GDM1 (cell line): ENCODE measurements around the gene GYG2.
A peak's percentile ranks its signal among the peaks of the same experiment; 100 is the strongest.
"Not testable (repeated sequence)": the region's sequence is repeated elsewhere in the genome, so short reads cannot be mapped to it uniquely, and the experiment has no call there.

ENCODE experiments used
- DNase-seq: peaks from one replicate; lab custom pipeline; 2025; lab: John Stamatoyannopoulos, UW

Gene GYG2

DNA sequence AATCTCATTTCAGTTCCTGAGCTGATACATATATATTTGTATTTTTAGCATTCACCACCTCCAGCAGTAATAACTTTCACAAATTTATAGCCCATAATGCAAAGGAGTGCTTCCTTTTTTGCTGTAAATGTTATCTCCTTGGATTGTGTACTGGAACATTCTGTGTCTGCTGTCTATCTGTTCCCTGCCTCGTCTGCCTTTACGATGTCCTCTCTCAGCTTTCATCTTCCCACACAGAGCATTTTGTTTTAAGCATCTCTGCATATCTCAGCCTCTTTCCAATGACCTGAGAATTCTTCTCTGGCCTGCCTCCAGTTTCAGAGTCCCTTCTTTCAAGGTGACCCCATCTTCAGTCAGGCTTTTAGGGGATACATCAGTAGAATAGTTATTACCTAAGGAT, 43.1 kb downstream of the GYG2 start:
- DNase-seq = no peak

DNA sequence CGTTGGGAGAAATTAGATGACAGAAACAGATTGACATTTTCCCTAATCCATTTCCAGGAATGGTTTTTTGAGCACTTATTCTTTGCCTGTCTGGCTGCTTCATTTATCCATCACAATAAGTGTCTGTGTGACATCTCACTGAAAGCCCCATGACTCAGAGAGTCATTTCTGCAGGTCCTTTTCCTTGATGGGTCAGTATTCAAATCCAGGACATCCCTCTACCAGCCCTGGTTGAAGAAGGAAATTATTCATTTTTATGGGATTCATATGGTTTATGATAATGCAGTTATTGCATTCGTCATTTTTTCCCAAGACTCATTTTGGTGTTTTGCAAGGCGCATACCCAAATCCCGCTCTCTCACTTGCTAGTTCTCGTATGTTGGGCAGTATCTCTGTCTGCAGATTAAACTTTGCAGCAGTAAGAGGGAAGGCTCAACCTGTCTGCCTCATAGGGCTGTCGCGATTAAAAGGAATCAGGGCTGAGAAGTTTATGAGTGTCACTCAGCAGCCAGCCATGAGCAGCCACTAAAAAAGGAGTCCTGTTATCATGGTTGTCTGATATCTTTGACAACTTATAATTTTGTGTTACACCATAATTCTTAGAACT, 44.0 kb downstream of the GYG2 start:
- DNase-seq = no peak

GRCh38 chrX:2874222-2875135, 45.7 kb downstream of the GYG2 start:
- no peak for DNase-seq

- no peak for DNase-seq
Measured at GRCh38 chrX:2875136-2875481, 46.4 kb downstream of the GYG2 start.

- DNase-seq = no peak
Measured at GRCh38 chrX:2875798-2876399, 47.2 kb downstream of the GYG2 start.

DNA sequence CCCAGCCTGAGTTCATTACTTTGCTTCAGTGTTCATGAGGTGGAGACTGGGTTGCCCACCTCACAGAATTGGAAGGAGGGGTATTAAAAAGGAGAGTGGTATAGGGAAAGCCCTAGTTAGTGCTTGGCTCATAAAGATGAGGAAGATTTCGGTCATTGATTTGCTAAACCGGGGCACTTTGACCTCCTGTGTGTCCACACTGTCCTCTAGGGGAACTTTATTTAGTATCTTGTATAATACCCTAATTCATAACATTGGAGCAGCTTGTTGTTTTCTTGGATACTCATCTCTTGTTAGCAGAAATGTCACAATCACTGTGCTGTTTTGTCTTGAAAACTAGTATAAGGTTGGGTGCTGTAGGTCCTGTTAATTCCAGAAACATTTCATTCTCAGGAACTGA, 49.8 kb downstream of the GYG2 start:
- DNase-seq = no peak

DNA sequence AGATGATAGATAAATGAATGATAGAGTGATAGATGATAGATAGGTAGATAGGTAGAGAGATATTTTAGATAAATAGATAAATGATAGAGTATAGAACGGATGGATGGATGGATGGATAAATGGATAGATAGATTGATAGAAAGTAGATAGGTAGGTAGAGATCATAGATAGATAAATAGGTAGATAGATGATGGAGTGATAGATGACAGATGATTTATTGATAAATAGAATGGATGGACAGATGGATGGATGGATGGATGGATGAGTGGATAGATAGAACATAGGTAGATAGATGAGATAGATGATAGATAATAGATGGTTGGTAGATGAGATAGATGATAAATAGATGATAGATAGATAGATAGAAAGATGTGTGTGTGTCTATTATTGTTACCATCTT, 50.9 kb downstream of the GYG2 start:
- DNase-seq = no peak

DNA sequence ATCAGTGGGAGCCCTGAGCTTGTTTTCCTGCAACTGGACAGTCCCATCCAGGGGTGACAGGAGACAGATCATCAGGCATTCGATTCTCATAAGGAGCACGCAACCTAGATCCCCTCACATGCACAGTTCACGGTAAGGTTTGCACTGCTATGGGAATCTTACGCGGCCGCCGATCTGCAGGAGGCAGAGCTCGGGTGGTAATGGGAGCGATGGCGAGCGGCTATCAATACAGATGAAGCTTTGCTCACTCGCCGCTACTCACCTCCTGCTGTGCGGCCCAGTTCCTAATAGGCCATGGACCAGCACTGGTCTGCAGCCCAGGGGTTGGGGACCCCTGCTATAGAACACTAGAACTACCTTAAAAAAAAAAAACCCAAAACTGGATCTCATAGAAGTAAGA, 55.0 kb downstream of the GYG2 start:
- DNase-seq = no peak

DNA sequence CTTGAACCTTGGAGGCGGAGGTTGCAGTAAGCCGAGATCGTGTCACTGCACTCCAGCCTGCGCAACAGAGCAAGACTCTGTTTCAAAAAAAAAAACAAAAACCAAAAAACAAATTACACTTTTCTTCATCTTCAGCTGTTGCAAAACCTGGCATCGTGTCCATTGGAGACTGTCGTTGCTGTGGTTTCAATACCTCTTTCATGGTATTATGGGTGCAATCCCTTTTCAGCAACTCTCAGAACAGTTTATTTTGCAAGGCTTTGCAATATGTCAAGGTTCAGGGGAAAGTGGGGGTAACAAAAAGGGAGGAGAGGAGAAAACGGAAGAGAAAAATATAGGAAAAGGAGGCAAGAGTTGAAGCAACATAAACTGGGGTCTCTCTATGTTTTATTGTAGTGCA, 59.6 kb downstream of the GYG2 start:
- DNase-seq = no peak

GRCh38 chrX:2889045-2889605, 60.4 kb downstream of the GYG2 start:
- no peak for DNase-seq

- not testable (repeated sequence) for DNase-seq
Measured at GRCh38 chrX:2889706-2890490, 61.2 kb downstream of the GYG2 start.

GRCh38 chrX:2890536-2891460, 62.1 kb downstream of the GYG2 start:
- DNase-seq = not testable (repeated sequence)

DNA sequence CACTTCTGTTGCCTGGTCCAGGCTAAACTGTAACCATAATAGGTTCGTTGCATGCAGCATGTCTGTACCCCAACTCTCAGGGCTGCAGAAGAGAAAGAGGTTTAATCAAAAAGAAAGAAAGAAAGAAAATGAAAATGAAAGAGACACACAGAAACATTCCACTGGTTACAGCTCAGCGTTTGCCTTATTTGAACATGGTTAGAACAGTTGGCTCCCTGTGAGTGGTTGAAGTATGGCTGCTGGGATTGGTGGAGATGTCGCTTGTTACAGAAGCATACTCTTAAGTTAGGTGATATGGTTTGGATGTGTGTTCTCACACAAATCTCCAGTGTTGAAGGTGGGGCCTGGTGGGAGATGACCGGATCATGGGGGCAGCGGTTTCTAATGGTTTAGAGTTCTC, 64.1 kb downstream of the GYG2 start:
- no peak for DNase-seq

DNA sequence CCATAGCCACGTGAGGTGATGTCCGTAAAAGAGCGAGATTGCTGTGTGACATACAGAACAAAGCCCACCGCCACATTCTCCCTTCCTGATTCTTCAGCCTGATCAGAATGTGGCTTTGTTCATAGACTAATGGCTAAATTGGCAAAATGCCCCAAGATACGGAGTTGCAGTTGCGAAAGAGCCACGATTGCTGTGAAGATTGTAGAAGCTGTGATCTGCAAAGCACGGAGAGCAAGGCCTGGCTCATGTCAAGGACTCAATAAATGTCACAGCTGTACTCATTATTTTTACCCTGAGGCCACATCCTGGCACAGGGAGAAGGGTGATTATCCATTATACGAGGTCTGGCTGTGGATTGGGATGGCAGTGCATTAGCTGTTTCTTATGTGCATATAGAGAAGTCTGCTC, 66.2 kb downstream of the GYG2 start:
- DNase-seq = no peak

DNA sequence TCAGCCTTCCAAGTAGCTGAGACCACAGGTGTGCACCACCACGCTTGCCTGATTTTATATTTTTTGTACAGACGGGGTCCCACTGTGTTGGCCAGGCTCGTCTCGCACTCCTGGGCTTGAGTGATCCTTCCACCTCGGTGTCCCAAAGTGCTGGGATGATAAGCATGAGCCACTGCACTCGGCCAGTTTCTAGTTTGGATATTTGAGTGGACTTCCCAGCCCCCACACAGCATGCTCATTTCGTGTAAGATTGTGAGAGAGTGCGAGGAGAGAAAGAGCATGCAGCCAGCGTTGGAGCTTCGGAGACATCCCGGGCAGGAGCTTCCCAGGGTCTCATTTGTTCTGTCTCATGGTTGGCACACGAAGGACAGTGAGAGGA, 68.6 kb downstream of the GYG2 start:
- no peak for DNase-seq

DNA sequence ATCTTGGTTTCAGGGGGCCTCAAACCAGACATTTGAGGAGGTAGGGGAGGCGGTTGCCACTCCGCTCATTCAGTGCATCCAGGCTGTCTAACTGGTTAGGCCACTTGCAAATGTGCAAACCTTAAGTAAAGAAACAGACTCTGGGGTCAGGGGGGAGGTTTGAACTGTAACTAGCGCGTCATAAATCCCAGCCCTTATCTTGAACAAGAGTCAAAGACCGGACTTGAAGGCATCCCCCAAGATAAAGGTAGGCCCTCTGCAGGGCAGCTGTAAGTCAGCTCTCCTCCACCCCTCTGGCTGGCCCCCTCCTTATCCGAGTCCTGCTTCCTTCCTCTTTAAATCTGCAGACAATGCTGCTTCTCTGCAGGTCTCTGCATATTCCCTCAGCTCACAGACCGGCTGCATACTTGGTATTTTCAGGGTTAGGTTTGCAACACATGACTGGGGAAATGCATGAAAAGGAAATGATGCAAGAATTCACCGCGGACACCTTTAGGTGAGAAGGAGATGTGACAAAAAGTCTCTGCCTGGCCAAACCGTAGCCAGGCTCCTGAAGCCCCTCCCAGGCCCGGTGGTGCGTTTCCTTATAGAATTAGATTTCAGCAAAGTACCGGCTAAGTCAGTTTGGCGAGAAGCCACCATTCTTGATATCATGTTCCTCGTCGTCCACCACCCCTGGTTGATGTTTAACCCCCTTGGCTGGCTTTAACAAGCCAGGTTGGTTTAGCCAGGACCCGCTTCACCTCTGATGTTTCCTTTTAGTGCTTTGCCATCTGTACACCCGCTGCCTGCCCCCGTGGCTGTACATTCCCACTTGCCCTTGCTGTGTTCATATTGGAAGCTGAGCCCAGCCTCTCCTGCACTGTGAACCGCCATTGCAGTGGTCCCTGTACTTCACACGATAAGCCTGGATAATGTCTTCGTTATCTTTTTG, 69.2 kb downstream of the GYG2 start:
- DNase-seq = peak; percentile 61

GRCh38 chrX:2898846-2899512, 70.2 kb downstream of the GYG2 start:
- no peak for DNase-seq

DNA sequence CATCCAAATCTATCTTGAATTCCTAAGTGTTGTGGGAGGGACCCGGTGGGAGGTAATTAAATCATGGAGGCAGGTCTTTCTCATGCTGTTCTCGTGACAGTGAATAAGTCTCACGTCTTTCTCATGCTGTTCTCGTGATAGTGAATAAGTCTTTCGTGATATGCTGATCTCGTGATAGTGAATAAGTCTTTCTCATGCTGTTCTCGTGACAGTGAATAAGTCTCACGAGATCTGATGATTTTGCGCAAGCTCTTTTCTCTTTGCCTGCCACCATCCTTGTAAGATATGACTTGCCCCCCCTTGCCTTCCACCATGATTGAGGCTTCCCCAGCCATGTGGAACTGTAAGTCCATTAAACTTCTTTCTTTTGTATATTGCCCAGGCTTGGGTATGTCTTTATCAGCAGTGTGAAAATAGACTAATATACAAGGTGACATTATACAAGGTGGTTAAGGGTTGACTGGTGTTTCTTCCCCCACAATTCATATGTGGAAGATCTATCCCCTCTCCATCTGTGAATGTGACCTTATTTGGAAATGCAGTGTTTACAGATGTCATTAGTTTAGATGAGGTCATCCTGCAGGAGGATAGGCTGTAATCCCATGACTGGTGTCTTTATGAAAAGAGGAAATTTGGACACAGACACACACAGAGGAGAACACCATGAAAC, 72.8 kb downstream of the GYG2 start:
- DNase-seq = no peak

DNA sequence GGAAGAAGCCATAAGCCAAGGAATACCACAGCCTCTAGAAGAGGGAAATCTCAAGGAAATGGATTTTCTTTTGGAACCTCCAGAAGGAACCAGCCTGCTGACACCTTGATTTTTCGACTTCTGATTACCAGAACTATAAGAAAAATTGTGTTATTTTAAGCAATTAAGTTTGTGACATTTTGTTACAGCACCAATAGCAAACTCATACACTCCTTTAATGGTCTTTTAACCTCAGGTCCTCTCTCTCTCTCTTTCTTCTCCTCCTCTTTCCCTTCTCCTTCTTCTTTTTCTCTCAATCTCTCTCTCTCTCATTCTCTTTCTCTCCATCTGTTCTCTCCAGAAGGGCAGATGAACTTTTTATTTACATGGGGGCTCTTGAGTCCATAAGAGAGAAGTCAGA, 74.1 kb downstream of the GYG2 start:
- DNase-seq = no peak
